Esophagus mucosa (tissue), 1 donor: Measurements from ENCODE around the gene TNF. TPM values are rescaled to one million over a fixed set of nuclear protein-coding genes. Genes with fewer than 3 reads are reported as not detected.

Experiments
- total RNA-seq: library from RNA; stranded (reverse); gene quantifications from one replicate; pipeline ENCODE4 v1.2.4, GENCODE V29; 2023
- donor health status: DM: yes; HTN: yes; CAD: no.

TNF gene
- total RNA-seq, 1 donor from 2014 or later, result 0.24 TPM

Other genes starting within 250 kb of the TNF start
- gene HLA-B, start 218.4 kb upstream of the TNF start, total RNA-seq, result 105 TPM
- 11.0 TPM for gene MICA, start 172.0 kb upstream of the TNF start, total RNA-seq
- 0.92 TPM for gene MICB, start 77.4 kb upstream of the TNF start, total RNA-seq
- gene MCCD1, start 46.6 kb upstream of the TNF start, total RNA-seq, result not detected
- gene DDX39B, start 33.6 kb upstream of the TNF start, total RNA-seq, result 174 TPM
- gene ATP6V1G2, start 29.0 kb upstream of the TNF start, total RNA-seq, result not detected
- 13.9 TPM for gene NFKBIL1, start 28.0 kb upstream of the TNF start, total RNA-seq
- gene LTA, start 3.3 kb upstream of the TNF start, total RNA-seq, result not detected
- 1.1 TPM for gene LTB, start 6.9 kb downstream of the TNF start, total RNA-seq
- gene LST1, start 10.7 kb downstream of the TNF start, total RNA-seq, result 2.4 TPM
- gene NCR3, start 17.4 kb downstream of the TNF start, total RNA-seq, result 0.28 TPM
- gene AIF1, start 39.7 kb downstream of the TNF start, total RNA-seq, result 3.3 TPM
- gene PRRC2A, start 45.1 kb downstream of the TNF start, total RNA-seq, result 103 TPM
- 143 TPM for gene BAG6, start 77.1 kb downstream of the TNF start, total RNA-seq
- 1.6 TPM for gene APOM, start 80.3 kb downstream of the TNF start, total RNA-seq
- 18.1 TPM for gene C6orf47, start 85.2 kb downstream of the TNF start, total RNA-seq
- gene GPANK1, start 89.4 kb downstream of the TNF start, total RNA-seq, result 8.2 TPM
- 108 TPM for gene CSNK2B, start 90.5 kb downstream of the TNF start, total RNA-seq
- 2.6 TPM for gene LY6G5B, start 94.4 kb downstream of the TNF start, total RNA-seq
- gene LY6G5C, start 105.5 kb downstream of the TNF start, total RNA-seq, result 0.72 TPM
- gene ABHD16A, start 127.8 kb downstream of the TNF start, total RNA-seq, result 28.3 TPM
- not detected for gene LY6G6F, start 131.3 kb downstream of the TNF start, total RNA-seq
- gene LY6G6D, start 139.8 kb downstream of the TNF start, total RNA-seq, result not detected
- gene LY6G6C, start 146.2 kb downstream of the TNF start, total RNA-seq, result 10.8 TPM
- 1.1 TPM for gene MPIG6B, start 147.8 kb downstream of the TNF start, total RNA-seq
- 15.3 TPM for gene DDAH2, start 153.7 kb downstream of the TNF start, total RNA-seq
- 372 TPM for gene CLIC1, start 161.0 kb downstream of the TNF start, total RNA-seq
- 12.0 TPM for gene MSH5, start 164.4 kb downstream of the TNF start, total RNA-seq
- gene SAPCD1, start 187.1 kb downstream of the TNF start, total RNA-seq, result 0.64 TPM
- gene VWA7, start 201.8 kb downstream of the TNF start, total RNA-seq, result 1.6 TPM
- 79.8 TPM for gene VARS1, start 220.2 kb downstream of the TNF start, total RNA-seq
- gene LSM2, start 231.4 kb downstream of the TNF start, total RNA-seq, result 45.0 TPM
- 0.44 TPM for gene HSPA1L, start 239.7 kb downstream of the TNF start, total RNA-seq
- gene HSPA1A, start 240.0 kb downstream of the TNF start, total RNA-seq, result 56.6 TPM